ENCODE measurements around the gene LDB2.

DNA sequence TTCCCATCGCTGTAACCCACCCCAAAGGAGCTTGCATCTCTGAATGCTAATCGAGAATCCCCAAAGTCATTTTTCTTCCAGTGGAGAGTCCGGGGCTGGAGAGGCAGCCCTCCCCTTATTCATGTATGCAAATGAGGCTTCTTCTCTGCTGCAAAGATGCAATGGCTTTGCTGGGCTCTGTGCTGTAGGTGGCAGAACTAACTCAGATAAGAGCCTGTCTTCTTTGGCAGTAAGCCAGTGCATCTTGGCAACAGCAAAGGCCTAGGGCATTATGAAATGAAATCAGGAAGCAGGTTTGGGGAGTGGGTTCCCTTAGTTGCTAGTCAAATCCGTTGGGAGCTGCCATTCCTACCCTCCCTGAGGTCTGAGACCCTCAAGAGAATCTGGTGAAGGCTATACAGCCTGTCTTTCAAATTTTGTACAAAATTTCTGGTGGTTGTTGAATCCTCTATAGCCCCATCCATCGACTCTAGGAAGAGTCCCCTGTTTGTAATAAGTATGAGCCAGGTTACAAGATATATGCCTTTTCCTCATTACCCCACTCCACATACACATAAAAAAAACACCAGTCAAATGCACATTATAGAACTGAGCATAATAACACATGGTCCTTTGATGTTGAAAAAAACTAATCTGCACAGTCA lies 381.5 kb downstream of the LDB2 start:
- TF ChIP-seq ZFP36 (IDR thresholded peaks at IDR 0.05; ENCODE audit: borderline replicate concordance, partially characterized antibody) (no peak), SREBF2 (IDR thresholded peaks at IDR 0.05) (no peak), PBX3 (IDR thresholded peaks at IDR 0.05) (no peak), HDAC2 (IDR thresholded peaks at IDR 0.05) (no peak), POLR2A (IDR thresholded peaks at IDR 0.05; ENCODE audit: low read length) (no peak), CTCF (IDR thresholded peaks at IDR 0.05) (no peak)
- TF ChIP-seq, protein P1, sequence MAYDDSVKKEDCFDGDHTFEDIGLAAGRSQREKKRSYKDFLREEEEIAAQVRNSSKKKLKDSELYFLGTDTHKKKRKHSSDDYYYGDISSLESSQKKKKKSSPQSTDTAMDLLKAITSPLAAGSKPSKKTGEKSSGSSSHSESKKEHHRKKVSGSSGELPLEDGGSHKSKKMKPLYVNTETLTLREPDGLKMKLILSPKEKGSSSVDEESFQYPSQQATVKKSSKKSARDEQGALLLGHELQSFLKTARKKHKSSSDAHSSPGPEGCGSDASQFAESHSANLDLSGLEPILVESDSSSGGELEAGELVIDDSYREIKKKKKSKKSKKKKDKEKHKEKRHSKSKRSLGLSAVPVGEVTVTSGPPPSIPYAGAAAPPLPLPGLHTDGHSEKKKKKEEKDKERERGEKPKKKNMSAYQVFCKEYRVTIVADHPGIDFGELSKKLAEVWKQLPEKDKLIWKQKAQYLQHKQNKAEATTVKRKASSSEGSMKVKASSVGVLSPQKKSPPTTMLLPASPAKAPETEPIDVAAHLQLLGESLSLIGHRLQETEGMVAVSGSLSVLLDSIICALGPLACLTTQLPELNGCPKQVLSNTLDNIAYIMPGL (CRISPR knock-in tag; IDR thresholded peaks at IDR 0.05; ENCODE audit: borderline replicate concordance), result no peak

Measured in A549 (cell line).